Sigmoid colon (tissue), 4 donors: ENCODE data around the gene DYTN.

Experiments used
- POLR2A ChIP-seq, 2 donors: fragments of 450-650 bp; IDR thresholded peaks; one replicate each; pipeline ENCODE4 v1.6.1; 2016; ENCODE audit warnings: antibody characterized with exemption in 2 of 2, mild to moderate bottlenecking in 2 of 2, moderate library complexity in 2 of 2
- POLR2AphosphoS5 ChIP-seq, 4 donors: sonication (generic); formaldehyde crosslinking; IDR thresholded peaks; one replicate each; pipeline ENCODE4 v1.6.1; 2017; ENCODE audit warnings: antibody characterized with exemption in 4 of 4
- TF ChIP-seq, protein P1 (sequence below), 4 experiments: fragments of 450-650 bp in 3 of 4; fragments of 200-600 bp in 1 of 4; IDR thresholded peaks; one replicate each; pipeline ENCODE4 v1.5.1; 2016 to 2019; ENCODE audit warnings: antibody characterized with exemption in 4 of 4, mild to moderate bottlenecking in 3 of 4, moderate library complexity in 2 of 4

DNA sequence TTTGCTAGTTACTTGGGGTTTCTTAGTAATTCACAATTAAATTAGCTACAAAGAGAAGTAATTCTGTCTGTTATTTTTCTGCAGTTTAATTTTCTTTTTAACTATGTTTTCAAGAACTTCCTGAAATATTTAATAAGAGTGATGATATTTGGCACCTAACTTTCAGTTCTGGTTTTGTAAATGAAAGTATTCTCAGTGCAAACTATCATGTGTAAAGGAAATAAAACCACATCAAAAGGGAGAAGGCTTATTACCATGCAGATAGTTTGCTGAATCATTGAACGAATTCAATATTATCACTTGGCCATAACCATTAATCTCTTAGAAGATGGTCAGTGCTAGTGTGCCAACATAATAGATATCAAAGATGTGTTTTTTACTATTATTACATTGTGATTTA, 29.2 kb downstream of the DYTN start:
- TF ChIP-seq, protein P1, sequence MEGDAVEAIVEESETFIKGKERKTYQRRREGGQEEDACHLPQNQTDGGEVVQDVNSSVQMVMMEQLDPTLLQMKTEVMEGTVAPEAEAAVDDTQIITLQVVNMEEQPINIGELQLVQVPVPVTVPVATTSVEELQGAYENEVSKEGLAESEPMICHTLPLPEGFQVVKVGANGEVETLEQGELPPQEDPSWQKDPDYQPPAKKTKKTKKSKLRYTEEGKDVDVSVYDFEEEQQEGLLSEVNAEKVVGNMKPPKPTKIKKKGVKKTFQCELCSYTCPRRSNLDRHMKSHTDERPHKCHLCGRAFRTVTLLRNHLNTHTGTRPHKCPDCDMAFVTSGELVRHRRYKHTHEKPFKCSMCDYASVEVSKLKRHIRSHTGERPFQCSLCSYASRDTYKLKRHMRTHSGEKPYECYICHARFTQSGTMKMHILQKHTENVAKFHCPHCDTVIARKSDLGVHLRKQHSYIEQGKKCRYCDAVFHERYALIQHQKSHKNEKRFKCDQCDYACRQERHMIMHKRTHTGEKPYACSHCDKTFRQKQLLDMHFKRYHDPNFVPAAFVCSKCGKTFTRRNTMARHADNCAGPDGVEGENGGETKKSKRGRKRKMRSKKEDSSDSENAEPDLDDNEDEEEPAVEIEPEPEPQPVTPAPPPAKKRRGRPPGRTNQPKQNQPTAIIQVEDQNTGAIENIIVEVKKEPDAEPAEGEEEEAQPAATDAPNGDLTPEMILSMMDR (IDR thresholded peaks at IDR 0.05), result no peak
- no peak for TF ChIP-seq POLR2AphosphoS5 (IDR thresholded peaks at IDR 0.05)
- TF ChIP-seq POLR2A (IDR thresholded peaks at IDR 0.05), result no peak
